HEK293 (cell line): ENCODE measurements around the gene FFAR1.

ENCODE experiments used
- CTCF ChIA-PET: fragments of 350-600 bp; formaldehyde crosslinking; extraction: SDS; loops from one replicate; lab custom pipeline; 2021; ENCODE audit warnings: antibody characterized with exemption; lab: Yijun Ruan, JAX
- POLR2A ChIA-PET: fragments of 300-600 bp; formaldehyde crosslinking; extraction: SDS; loops from one replicate; lab custom pipeline; 2020; ENCODE audit warnings: antibody characterized with exemption, inconsistent platforms; lab: Yijun Ruan, JAX
- H3K27ac ChIP-seq: fragments of 200-500 bp; sonication (Bioruptor generic); 2 replicates; pipeline ENCODE4 v1.5.1; 2014; ENCODE audit warnings: low read depth, low read length, control low read depth, inconsistent platforms; ENCODE audit errors: extremely low read depth
- H3K36me3 ChIP-seq, 2 experiments: fragments of 200-500 bp in 1 of 2; sonication (Bioruptor generic) in 1 of 2; 1 replicate in 1 of 2; 2 replicates in 1 of 2; pipeline ENCODE4 v1.5.1; 2014 to 2017; ENCODE audit warnings: inconsistent platforms in 2 of 2, low read length in 2 of 2; ENCODE audit not compliant: control insufficient read depth in 2 of 2, insufficient read depth in 1 of 2
- H3K4me1 ChIP-seq: fragments of 200-500 bp; sonication (Bioruptor generic); 2 replicates; pipeline ENCODE4 v1.5.1; 2014; ENCODE audit warnings: mild to moderate bottlenecking, low read length, inconsistent platforms; ENCODE audit not compliant: control insufficient read depth, insufficient read depth
- H3K4me3 ChIP-seq: 2 replicates; pipeline ENCODE4 v1.5.1; 2011; ENCODE audit warnings: low read depth, mild to moderate bottlenecking, control low read depth, low read length, moderate library complexity
- H3K9me3 ChIP-seq: fragments of 200-500 bp; sonication (Bioruptor generic); 2 replicates; pipeline ENCODE4 v1.5.1; 2014; ENCODE audit warnings: low read depth, low read length, inconsistent platforms; ENCODE audit not compliant: control insufficient read depth, insufficient read depth
- HOXA7 ChIP-seq: sonication (generic); formaldehyde crosslinking; IDR thresholded peaks from 2 replicates; pipeline ENCODE4 v1.8.1; 2022; ENCODE audit warnings: missing genetic modification reagents, borderline replicate concordance
- IKZF3 ChIP-seq: fragments of 450-650 bp; IDR thresholded peaks from 2 replicates; pipeline ENCODE4 v1.5.0; 2018; ENCODE audit warnings: missing biosample characterization, mild to moderate bottlenecking, missing genetic modification characterization, moderate library complexity
- KLF8 ChIP-seq: fragments of 450-650 bp; formaldehyde crosslinking; IDR thresholded peaks from 2 replicates; pipeline ENCODE4 v1.5.1; 2016; ENCODE audit warnings: missing biosample characterization, missing genetic modification characterization
- OSR2 ChIP-seq: fragments of 450-650 bp; formaldehyde crosslinking; IDR thresholded peaks from 2 replicates; pipeline ENCODE4 v1.5.1; 2016; ENCODE audit warnings: missing biosample characterization, missing genetic modification characterization
- ZEB2 ChIP-seq: fragments of 450-650 bp; formaldehyde crosslinking; IDR thresholded peaks from 2 replicates; pipeline ENCODE4 v1.5.1; 2016; ENCODE audit warnings: missing biosample characterization, missing genetic modification characterization
- ZIC2 ChIP-seq: fragments of 450-650 bp; formaldehyde crosslinking; IDR thresholded peaks from 2 replicates; pipeline ENCODE4 v1.5.1; 2016; ENCODE audit warnings: missing biosample characterization, missing genetic modification characterization
- ZNF175 ChIP-seq: fragments of 450-650 bp; formaldehyde crosslinking; IDR thresholded peaks from 2 replicates; pipeline ENCODE4 v1.5.1; 2016; ENCODE audit warnings: missing biosample characterization, missing genetic modification characterization
- ZNF501 ChIP-seq: fragments of 450-650 bp; formaldehyde crosslinking; IDR thresholded peaks from 2 replicates; pipeline ENCODE4 v1.5.1; 2016; ENCODE audit warnings: missing biosample characterization, missing genetic modification characterization
- ZNF548 ChIP-seq: fragments of 450-650 bp; formaldehyde crosslinking; IDR thresholded peaks from 2 replicates; pipeline ENCODE4 v1.5.1; 2016; ENCODE audit warnings: missing biosample characterization, missing genetic modification characterization
- ZNF701 ChIP-seq: fragments of 450-650 bp; formaldehyde crosslinking; IDR thresholded peaks from 2 replicates; pipeline ENCODE4 v1.5.1; 2016; ENCODE audit warnings: missing biosample characterization, missing genetic modification characterization
- ZNF776 ChIP-seq: fragments of 450-650 bp; formaldehyde crosslinking; IDR thresholded peaks from 2 replicates; pipeline ENCODE4 v1.5.0; 2017; ENCODE audit warnings: missing biosample characterization, missing genetic modification characterization, borderline replicate concordance
- ZSCAN30 ChIP-seq: fragments of 450-650 bp; IDR thresholded peaks from 2 replicates; pipeline ENCODE4 v1.5.1; 2018; ENCODE audit warnings: missing biosample characterization, mild to moderate bottlenecking, missing genetic modification characterization, moderate library complexity
- TF ChIP-seq, protein P1 (sequence below): fragments of 450-650 bp; formaldehyde crosslinking; IDR thresholded peaks from 2 replicates; pipeline ENCODE4 v1.5.1; 2016; ENCODE audit warnings: missing biosample characterization, missing genetic modification characterization
- TF ChIP-seq, protein P2 (sequence below): fragments of 450-650 bp; formaldehyde crosslinking; IDR thresholded peaks from 2 replicates; pipeline ENCODE4 v1.5.1; 2017; ENCODE audit warnings: missing biosample characterization, missing genetic modification characterization
- TF ChIP-seq, protein P3 (sequence below): fragments of 450-650 bp; formaldehyde crosslinking; IDR thresholded peaks from 2 replicates; pipeline ENCODE4 v1.5.1; 2016; ENCODE audit warnings: missing biosample characterization, missing genetic modification characterization
- TF ChIP-seq, protein P4 (sequence below): fragments of 450-650 bp; formaldehyde crosslinking; IDR thresholded peaks from 2 replicates; pipeline ENCODE4 v1.5.1; 2016; ENCODE audit warnings: missing biosample characterization, missing genetic modification characterization
- TF ChIP-seq, protein P5 (sequence below): fragments of 450-650 bp; formaldehyde crosslinking; IDR thresholded peaks from 2 replicates; pipeline ENCODE4 v1.5.1; 2016; ENCODE audit warnings: missing biosample characterization, missing genetic modification characterization, borderline replicate concordance

FFAR1 gene

DNA sequence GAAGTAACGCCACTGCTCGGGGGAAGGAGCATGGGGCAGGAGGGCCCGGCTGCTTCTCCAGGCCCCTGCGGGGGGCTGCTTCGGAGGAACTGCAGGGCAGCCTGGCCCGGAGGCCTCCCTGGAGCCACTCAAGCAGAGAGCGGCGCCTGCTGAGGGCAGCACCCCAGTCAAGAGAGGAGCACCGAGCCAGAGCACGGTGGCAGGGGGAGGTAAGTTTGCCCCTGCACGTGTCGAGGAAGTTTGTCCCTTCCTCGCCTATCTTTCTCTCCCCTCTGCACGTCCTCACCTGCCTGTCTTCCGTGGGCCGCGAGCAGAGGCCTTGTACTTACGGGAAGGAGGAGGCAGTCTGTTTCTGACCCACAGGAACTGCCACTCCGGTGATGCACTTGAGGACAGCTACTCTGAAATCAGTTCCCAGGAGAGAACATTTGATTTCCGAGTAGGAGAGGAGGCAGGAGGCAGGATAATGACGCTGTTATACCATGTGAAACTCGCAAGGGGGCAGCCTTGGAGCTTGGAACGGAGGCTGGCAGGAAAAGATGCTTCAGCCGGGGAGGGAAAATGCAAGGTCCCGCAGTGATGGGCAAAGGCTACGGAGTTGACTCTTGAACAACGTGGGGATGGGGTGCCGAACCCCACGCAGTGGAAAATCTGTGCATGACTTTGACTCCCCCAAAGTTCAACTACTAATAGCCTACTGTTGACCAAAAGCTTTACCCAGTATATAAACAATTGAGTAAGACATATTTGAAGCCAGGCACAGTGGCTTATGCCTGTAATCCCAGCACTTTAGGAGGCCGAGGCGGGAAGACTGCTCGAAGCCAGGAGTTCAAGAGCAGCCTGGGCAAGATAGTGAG lies 5.0 kb downstream of the FFAR1 start (continued):
- TF ChIP-seq, protein P1, sequence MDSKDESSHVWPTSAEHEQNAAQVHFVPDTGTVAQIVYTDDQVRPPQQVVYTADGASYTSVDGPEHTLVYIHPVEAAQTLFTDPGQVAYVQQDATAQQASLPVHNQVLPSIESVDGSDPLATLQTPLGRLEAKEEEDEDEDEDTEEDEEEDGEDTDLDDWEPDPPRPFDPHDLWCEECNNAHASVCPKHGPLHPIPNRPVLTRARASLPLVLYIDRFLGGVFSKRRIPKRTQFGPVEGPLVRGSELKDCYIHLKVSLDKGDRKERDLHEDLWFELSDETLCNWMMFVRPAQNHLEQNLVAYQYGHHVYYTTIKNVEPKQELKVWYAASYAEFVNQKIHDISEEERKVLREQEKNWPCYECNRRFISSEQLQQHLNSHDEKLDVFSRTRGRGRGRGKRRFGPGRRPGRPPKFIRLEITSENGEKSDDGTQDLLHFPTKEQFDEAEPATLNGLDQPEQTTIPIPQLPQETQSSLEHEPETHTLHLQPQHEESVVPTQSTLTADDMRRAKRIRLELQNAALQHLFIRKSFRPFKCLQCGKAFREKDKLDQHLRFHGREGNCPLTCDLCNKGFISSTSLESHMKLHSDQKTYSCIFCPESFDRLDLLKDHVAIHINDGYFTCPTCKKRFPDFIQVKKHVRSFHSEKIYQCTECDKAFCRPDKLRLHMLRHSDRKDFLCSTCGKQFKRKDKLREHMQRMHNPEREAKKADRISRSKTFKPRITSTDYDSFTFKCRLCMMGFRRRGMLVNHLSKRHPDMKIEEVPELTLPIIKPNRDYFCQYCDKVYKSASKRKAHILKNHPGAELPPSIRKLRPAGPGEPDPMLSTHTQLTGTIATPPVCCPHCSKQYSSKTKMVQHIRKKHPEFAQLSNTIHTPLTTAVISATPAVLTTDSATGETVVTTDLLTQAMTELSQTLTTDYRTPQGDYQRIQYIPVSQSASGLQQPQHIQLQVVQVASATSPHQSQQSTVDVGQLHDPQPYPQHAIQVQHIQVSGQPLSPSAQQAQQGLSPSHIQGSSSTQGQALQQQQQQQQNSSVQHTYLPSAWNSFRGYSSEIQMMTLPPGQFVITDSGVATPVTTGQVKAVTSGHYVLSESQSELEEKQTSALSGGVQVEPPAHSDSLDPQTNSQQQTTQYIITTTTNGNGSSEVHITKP (tag by site-specific recombination), result 0 out of 2 replicates have a peak, but pooled peaks have one; percentile 40
- TF ChIP-seq, protein P2, sequence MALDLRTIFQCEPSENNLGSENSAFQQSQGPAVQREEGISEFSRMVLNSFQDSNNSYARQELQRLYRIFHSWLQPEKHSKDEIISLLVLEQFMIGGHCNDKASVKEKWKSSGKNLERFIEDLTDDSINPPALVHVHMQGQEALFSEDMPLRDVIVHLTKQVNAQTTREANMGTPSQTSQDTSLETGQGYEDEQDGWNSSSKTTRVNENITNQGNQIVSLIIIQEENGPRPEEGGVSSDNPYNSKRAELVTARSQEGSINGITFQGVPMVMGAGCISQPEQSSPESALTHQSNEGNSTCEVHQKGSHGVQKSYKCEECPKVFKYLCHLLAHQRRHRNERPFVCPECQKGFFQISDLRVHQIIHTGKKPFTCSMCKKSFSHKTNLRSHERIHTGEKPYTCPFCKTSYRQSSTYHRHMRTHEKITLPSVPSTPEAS (tag by site-specific recombination), result no peak
- 0 out of 2 replicates have a peak, but pooled peaks have one; percentile 54 for TF ChIP-seq ZSCAN30 (tag by site-specific recombination)

DNA sequence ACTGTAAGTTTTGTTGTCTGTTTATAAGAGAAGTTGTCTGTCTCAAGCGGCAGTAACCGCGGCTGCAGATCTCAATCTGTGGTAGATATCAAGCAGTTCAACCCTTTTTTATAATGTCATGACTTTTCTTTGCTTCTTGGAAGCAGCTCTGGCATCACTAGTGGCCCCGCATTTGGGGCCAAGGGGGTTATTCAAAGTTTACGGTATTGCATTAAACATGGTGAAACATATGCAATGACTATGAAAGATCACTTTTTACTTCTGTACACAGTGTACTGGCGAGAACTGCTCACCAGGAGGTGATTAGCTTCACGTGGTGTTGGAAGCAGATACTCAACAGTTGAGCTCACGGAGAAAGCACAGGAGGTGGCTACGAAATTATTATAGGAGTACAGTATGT lies 5.9 kb downstream of the FFAR1 start:
- H3K4me3 ChIP-seq, result no peak overlapping the region
- H3K36me3 ChIP-seq, result no peaks in the 10 kb centered on the region; a peak in 1 of 3 replicates
- no peaks in the 10 kb centered on the region for H3K4me1 ChIP-seq
- H3K9me3 ChIP-seq, result no peaks in the 10 kb centered on the region
- H3K27ac ChIP-seq, result no peak overlapping the region
- TF ChIP-seq, protein P3, sequence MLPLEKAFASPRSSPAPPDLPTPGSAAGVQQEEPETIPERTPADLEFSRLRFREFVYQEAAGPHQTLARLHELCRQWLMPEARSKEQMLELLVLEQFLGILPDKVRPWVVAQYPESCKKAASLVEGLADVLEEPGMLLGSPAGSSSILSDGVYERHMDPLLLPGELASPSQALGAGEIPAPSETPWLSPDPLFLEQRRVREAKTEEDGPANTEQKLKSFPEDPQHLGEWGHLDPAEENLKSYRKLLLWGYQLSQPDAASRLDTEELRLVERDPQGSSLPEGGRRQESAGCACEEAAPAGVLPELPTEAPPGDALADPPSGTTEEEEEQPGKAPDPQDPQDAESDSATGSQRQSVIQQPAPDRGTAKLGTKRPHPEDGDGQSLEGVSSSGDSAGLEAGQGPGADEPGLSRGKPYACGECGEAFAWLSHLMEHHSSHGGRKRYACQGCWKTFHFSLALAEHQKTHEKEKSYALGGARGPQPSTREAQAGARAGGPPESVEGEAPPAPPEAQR (tag by site-specific recombination), result no peak
- peak; percentile 72 for TF ChIP-seq ZIC2 (tag by site-specific recombination)
- TF ChIP-seq, all 188 proteins: peak for 1
- POLR2A ChIA-PET, result interaction anchor here (1.5 to 2.1 kb wide), 2 partner anchors 141 to 155 kb away, joined by 5 to 13 read pairs; no protein-coding TSS in a partner anchor
- CTCF ChIA-PET, result interaction anchor here (0.6 to 10.6 kb wide), 68 partner anchors 9 to 578 kb away, joined by 3 to 237 read pairs (median 5); partner anchors contain the start of genes ATP4A, HAUS5 and KRTDAP

DNA sequence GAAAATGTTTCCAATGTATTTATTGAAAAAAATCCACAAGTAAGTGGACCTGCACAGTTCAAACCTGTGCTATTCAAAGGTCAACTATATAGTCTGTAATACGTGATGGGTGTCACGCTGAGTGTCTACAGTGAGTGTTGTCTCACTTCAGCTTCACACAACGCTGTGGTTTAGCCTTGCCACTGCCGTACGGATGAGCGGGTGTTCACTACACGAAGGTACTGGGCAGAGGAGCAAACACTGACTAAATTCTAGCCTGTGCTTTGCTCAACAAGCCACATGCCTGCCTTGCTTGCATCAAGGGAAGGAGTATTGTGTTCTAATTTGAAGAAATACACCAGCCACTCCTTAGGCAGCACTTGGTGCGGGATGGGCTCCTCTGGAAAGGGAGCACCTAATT lies 7.2 kb downstream of the FFAR1 start:
- ChIA-PET POLR2A (no interaction called here), CTCF (interaction anchor here (0.6 to 10.6 kb wide), 7 partner anchors 9 to 424 kb away, joined by 3 to 237 read pairs (median 53); partner anchors contain the start of gene KRTDAP)
- H3K4me3 ChIP-seq, result no peak overlapping the region
- no peak overlapping the region for H3K27ac ChIP-seq
- H3K36me3 ChIP-seq, result no peaks in the 10 kb centered on the region; a peak in 1 of 3 replicates
- H3K9me3 ChIP-seq, result no peaks in the 10 kb centered on the region
- H3K4me1 ChIP-seq, result no peaks in the 10 kb centered on the region
- TF ChIP-seq ZNF548, result no peak
- TF ChIP-seq ZNF175 (tag by site-specific recombination), result no peak
- TF ChIP-seq ZEB2 (tag by site-specific recombination), result no peak
- TF ChIP-seq, protein P4, sequence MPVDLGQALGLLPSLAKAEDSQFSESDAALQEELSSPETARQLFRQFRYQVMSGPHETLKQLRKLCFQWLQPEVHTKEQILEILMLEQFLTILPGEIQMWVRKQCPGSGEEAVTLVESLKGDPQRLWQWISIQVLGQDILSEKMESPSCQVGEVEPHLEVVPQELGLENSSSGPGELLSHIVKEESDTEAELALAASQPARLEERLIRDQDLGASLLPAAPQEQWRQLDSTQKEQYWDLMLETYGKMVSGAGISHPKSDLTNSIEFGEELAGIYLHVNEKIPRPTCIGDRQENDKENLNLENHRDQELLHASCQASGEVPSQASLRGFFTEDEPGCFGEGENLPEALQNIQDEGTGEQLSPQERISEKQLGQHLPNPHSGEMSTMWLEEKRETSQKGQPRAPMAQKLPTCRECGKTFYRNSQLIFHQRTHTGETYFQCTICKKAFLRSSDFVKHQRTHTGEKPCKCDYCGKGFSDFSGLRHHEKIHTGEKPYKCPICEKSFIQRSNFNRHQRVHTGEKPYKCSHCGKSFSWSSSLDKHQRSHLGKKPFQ (tag by site-specific recombination), result no peak
- TF ChIP-seq IKZF3 (tag by site-specific recombination), result no peak
- no peak for TF ChIP-seq KLF8 (tag by site-specific recombination)
- TF ChIP-seq ZNF501 (tag by site-specific recombination), result no peak
- TF ChIP-seq ZNF701, result no peak
- TF ChIP-seq ZNF776 (tag by site-specific recombination), result no peak
- TF ChIP-seq HOXA7, result no peak
- TF ChIP-seq OSR2 (tag by site-specific recombination), result no peak
- TF ChIP-seq, protein P5, sequence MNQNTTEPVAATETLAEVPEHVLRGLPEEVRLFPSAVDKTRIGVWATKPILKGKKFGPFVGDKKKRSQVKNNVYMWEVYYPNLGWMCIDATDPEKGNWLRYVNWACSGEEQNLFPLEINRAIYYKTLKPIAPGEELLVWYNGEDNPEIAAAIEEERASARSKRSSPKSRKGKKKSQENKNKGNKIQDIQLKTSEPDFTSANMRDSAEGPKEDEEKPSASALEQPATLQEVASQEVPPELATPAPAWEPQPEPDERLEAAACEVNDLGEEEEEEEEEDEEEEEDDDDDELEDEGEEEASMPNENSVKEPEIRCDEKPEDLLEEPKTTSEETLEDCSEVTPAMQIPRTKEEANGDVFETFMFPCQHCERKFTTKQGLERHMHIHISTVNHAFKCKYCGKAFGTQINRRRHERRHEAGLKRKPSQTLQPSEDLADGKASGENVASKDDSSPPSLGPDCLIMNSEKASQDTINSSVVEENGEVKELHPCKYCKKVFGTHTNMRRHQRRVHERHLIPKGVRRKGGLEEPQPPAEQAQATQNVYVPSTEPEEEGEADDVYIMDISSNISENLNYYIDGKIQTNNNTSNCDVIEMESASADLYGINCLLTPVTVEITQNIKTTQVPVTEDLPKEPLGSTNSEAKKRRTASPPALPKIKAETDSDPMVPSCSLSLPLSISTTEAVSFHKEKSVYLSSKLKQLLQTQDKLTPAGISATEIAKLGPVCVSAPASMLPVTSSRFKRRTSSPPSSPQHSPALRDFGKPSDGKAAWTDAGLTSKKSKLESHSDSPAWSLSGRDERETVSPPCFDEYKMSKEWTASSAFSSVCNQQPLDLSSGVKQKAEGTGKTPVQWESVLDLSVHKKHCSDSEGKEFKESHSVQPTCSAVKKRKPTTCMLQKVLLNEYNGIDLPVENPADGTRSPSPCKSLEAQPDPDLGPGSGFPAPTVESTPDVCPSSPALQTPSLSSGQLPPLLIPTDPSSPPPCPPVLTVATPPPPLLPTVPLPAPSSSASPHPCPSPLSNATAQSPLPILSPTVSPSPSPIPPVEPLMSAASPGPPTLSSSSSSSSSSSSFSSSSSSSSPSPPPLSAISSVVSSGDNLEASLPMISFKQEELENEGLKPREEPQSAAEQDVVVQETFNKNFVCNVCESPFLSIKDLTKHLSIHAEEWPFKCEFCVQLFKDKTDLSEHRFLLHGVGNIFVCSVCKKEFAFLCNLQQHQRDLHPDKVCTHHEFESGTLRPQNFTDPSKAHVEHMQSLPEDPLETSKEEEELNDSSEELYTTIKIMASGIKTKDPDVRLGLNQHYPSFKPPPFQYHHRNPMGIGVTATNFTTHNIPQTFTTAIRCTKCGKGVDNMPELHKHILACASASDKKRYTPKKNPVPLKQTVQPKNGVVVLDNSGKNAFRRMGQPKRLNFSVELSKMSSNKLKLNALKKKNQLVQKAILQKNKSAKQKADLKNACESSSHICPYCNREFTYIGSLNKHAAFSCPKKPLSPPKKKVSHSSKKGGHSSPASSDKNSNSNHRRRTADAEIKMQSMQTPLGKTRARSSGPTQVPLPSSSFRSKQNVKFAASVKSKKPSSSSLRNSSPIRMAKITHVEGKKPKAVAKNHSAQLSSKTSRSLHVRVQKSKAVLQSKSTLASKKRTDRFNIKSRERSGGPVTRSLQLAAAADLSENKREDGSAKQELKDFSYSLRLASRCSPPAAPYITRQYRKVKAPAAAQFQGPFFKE, result no peak
